K562 (cell line): Measurements from ENCODE around the gene DENND1A. TPM values are rescaled to one million over a fixed set of nuclear protein-coding genes. Genes with fewer than 3 reads are reported as not detected.

Experiments used
- ATAC-seq: fragments of 200-7000 bp; cut with Tn5 transposase; 3 replicates; pipeline ENCODE4 v1.9.1; 2020; ENCODE audit warnings: moderate library complexity
- BruUV-seq: library from RNA; stranded (reverse); fragments of 400-500 nt; replicated peaks from 2 replicates; lab custom pipeline; 2021; lab: Mats Ljungman, UMichigan
- CTCF ChIA-PET: fragments of 300-600 bp; formaldehyde crosslinking; extraction: SDS; loops from one replicate; lab custom pipeline; 2021; ENCODE audit warnings: low intra/inter-chr PET ratio; lab: Yijun Ruan, JAX
- POLR2A ChIA-PET: fragments of 300-600, 350-650 bp; sonication (Branson Sonifier 250); formaldehyde crosslinking; extraction: SDS; loops from one replicate; lab custom pipeline; 2021; ENCODE audit warnings: antibody characterized with exemption, inconsistent platforms; lab: Yijun Ruan, JAX
- DNase-seq, 4 experiments: peaks; one replicate each; pipeline versions ENCODE4 v3.0.0 to v3.0.0-alpha.2; 2011 to 2018; ENCODE audit warnings: low spot score in 3 of 4, mixed read lengths in 3 of 4; ENCODE audit errors: extremely low read depth in 1 of 4
- FAIRE-seq: peaks from 2 replicates; lab custom pipeline; 2011; peaks lifted over from hg19 to GRCh38; lab: Jason Lieb, UNC
- H2AFZ ChIP-seq: 2 replicates; pipeline ENCODE4 v1.6.0; 2011; ENCODE audit warnings: low read depth, low read length, control low read depth, inconsistent platforms
- H3K27ac ChIP-seq: fragments of 200-600 bp; 3 replicates; pipeline ENCODE4 v1.8.0; 2011; ENCODE audit warnings: low read depth, mild to moderate bottlenecking, control low read depth, inconsistent platforms, low read length, moderate library complexity, mixed read lengths; ENCODE audit errors: extremely low read depth
- H3K27me3 ChIP-seq, 2 experiments: fragments of 300-600 bp in 1 of 2; 2 replicates in 1 of 2; 3 replicates in 1 of 2; pipeline versions ENCODE4 v1.6.0 to v1.8.0; 2011; ENCODE audit warnings: inconsistent platforms in 2 of 2, low read length in 2 of 2, mild to moderate bottlenecking in 1 of 2, mixed read lengths in 1 of 2, moderate library complexity in 1 of 2; ENCODE audit not compliant: control insufficient read depth in 2 of 2, insufficient read depth in 2 of 2
- H3K36me3 ChIP-seq: fragments of 300-600 bp; 3 replicates; pipeline ENCODE4 v1.8.0; 2011; ENCODE audit warnings: mild to moderate bottlenecking, low read length, inconsistent platforms; ENCODE audit not compliant: control insufficient read depth, insufficient read depth
- H3K4me1 ChIP-seq, 2 experiments: fragments of 200-600 bp in 1 of 2; replicated peaks in 1 of 2; 2 replicates in 1 of 2; 3 replicates in 1 of 2; pipeline versions ENCODE4 v1.5.1 to v1.8.0; 2011; ENCODE audit warnings: inconsistent platforms in 2 of 2, low read length in 2 of 2, mild to moderate bottlenecking in 1 of 2, mixed read lengths in 1 of 2, moderate library complexity in 1 of 2; ENCODE audit not compliant: control insufficient read depth in 2 of 2, insufficient read depth in 2 of 2
- H3K4me2 ChIP-seq: 2 replicates; pipeline ENCODE4 v1.6.1; 2011; ENCODE audit warnings: low read length, control low read depth, inconsistent platforms, mixed read lengths; ENCODE audit not compliant: insufficient read depth
- H3K4me3 ChIP-seq: fragments of 200-600 bp; sonication (generic), shearing (Covaris generic); 2 replicates; pipeline ENCODE4 v1.5.1; 2016; ENCODE audit warnings: control low read depth, inconsistent platforms
- H3K79me2 ChIP-seq: fragments of 200-600 bp; 3 replicates; pipeline ENCODE4 v1.8.0; 2011; ENCODE audit warnings: low read length, inconsistent platforms; ENCODE audit not compliant: control insufficient read depth, insufficient read depth
- H3K9ac ChIP-seq, 2 experiments: 2 replicates each; pipeline versions ENCODE4 v1.6.0 to v1.6.1; 2011; ENCODE audit warnings: low read depth in 2 of 2, low read length in 2 of 2, control low read depth in 1 of 2, inconsistent platforms in 1 of 2, mild to moderate bottlenecking in 1 of 2, mixed read lengths in 1 of 2; ENCODE audit not compliant: insufficient read depth in 1 of 2
- H3K9me1 ChIP-seq: one replicate; pipeline ENCODE4 v1.6.0; 2011; ENCODE audit warnings: inconsistent platforms, mild to moderate bottlenecking, low read length, moderate library complexity; ENCODE audit not compliant: control insufficient read depth, insufficient read depth
- H3K9me3 ChIP-seq: replicated peaks from 2 replicates; pipeline ENCODE4 v1.5.1; 2011; ENCODE audit warnings: low read depth, low read length, inconsistent platforms; ENCODE audit not compliant: control insufficient read depth, insufficient read depth
- H4K20me1 ChIP-seq: replicated peaks from 2 replicates; pipeline ENCODE4 v1.6.1; 2011; ENCODE audit warnings: low read length, inconsistent platforms, mixed read lengths; ENCODE audit not compliant: control insufficient read depth, insufficient read depth
- BCL6 ChIP-seq: fragments of 250-450 bp; sonication (Bioruptor Pico); IDR thresholded peaks from 2 replicates; pipeline ENCODE4 v1.4.0; 2020
- CSDE1 ChIP-seq, 2 experiments: fragments of 450-650 bp; IDR thresholded peaks; 2 replicates each; pipeline ENCODE4 v1.6.1; 2016; ENCODE audit warnings: mild to moderate bottlenecking in 1 of 2
- CUX1 ChIP-seq: fragments of 200-800 bp; sonication (Bioruptor generic); IDR thresholded peaks from 2 replicates; pipeline ENCODE4 v1.6.1; 2016; ENCODE audit warnings: missing genetic modification characterization, missing compliant biosample characterization
- HNRNPK ChIP-seq: fragments of 200-400 bp; formaldehyde crosslinking; IDR thresholded peaks from one replicate; pipeline ENCODE4 v1.6.1; 2018; ENCODE audit warnings: mild to moderate bottlenecking, low read depth, low read length; ENCODE audit not compliant: poor library complexity, severe bottlenecking
- SMARCB1 ChIP-seq: IDR thresholded peaks from 2 replicates; pipeline ENCODE4 v1.6.1; 2011; ENCODE audit warnings: improper control_type of control experiment, low read depth; ENCODE audit not compliant: insufficient read length
- SRF ChIP-seq, 2 experiments: fragments of 250-450, 450-650 bp in 1 of 2; sonication (Bioruptor Pico) in 1 of 2; sonication (generic) in 1 of 2; formaldehyde crosslinking; IDR thresholded peaks; 2 replicates each; pipeline versions ENCODE4 v1.5.0 to v1.5.1; 2020 to 2022; ENCODE audit warnings: mild to moderate bottlenecking in 1 of 2, missing genetic modification reagents in 1 of 2
- TAF15 ChIP-seq: fragments of 200-400 bp; formaldehyde crosslinking; IDR thresholded peaks from 2 replicates; pipeline ENCODE4 v1.6.1; 2017; ENCODE audit warnings: mild to moderate bottlenecking, low read depth, low read length, moderate library complexity
- THAP12 ChIP-seq: fragments of 250-450 bp; sonication (Bioruptor Pico); IDR thresholded peaks from 2 replicates; pipeline ENCODE4 v1.9.0; 2021; ENCODE audit warnings: mild to moderate bottlenecking, inconsistent platforms
- ZNF121 ChIP-seq: sonication (generic); formaldehyde crosslinking; conservative IDR thresholded peaks from 2 replicates; pipeline ENCODE4 v1.8.0; 2022; ENCODE audit warnings: missing genetic modification reagents
- ZNF224 ChIP-seq: sonication (generic); formaldehyde crosslinking; IDR thresholded peaks from 2 replicates; pipeline ENCODE4 v1.8.0; 2022; ENCODE audit warnings: mild to moderate bottlenecking, missing genetic modification reagents
- ZNF395 ChIP-seq: fragments of 200-800 bp; sonication (Bioruptor generic); IDR thresholded peaks from 2 replicates; pipeline ENCODE4 v1.6.1; 2017; ENCODE audit warnings: missing genetic modification characterization, missing compliant biosample characterization
- ZNF57 ChIP-seq: fragments of 450-650 bp; formaldehyde crosslinking; IDR thresholded peaks from 2 replicates; pipeline ENCODE4 v1.4.0; 2020; ENCODE audit warnings: mild to moderate bottlenecking, moderate library complexity
- ZNF668 ChIP-seq: fragments of 250-450 bp; sonication (Bioruptor Pico); IDR thresholded peaks from 2 replicates; pipeline ENCODE4 v1.8.0; 2022; ENCODE audit warnings: mild to moderate bottlenecking, inconsistent platforms
- WGBS: fragments of 100-300 bp; shearing (Covaris generic); methylation state at CpG from one replicate; pipeline ENCODE4 v1.1.6; 2016; ENCODE audit warnings: low coverage, mixed read lengths; ENCODE audit not compliant: insufficient coverage; ENCODE audit errors: missing lambda C conversion rate; 5-methylcytosine and 5-hydroxymethylcytosine counted together
- in situ Hi-C: fragments of 300-500 bp; cut with MboI; formaldehyde crosslinking; loops from 4 replicates; pipeline ENCODE4 v1.15.0; 2018; ENCODE audit warnings: inconsistent platforms, mixed read lengths
- intact Hi-C: fragments of 100-400 bp; cut with micrococcal nuclease; formaldehyde crosslinking; loops from 2 replicates; pipeline ENCODE4 v1.14.2; 2022
- polyA plus RNA-seq, 8 experiments: library from polyadenylated mRNA; depleted of rRNA in 4 of 8; stranded (reverse) in 5 of 8; unstranded in 3 of 8; fragments of >200 nt; fragmentation: Nextera tagmentation in 2 of 8; fragmentation: Illumina TruSeq in 1 of 8; extraction: Ambion mirVana in 2 of 8; extraction: Trizol in 1 of 8; gene quantifications; 2 replicates each; pipeline versions ENCODE4 v1.2.1 to v1.2.3, GENCODE V29; 2011 to 2014; ENCODE audit warnings: inconsistent platforms in 1 of 8, missing spikeins in 1 of 8
- total RNA-seq, 7 experiments: library from RNA; depleted of rRNA in 6 of 7; stranded (reverse); fragments of >200 nt in 6 of 7; fragmentation: Illumina TruSeq in 2 of 7; extraction: Trizol in 2 of 7; gene quantifications; 2 replicates each; pipeline versions ENCODE4 v1.2.1 to v1.2.3, GENCODE V29; 2011 to 2021; ENCODE audit warnings: low replicate concordance in 1 of 7

The DENND1A gene
- total and polyA plus RNA-seq, 9 of the 15 experiments (the other 6 are each of a cell fraction or from before 2014, with no cell fraction given), result 7.6 to 29.5 (median 15.7) TPM

- TF ChIP-seq ZNF668 (no peak), ZNF224 (no peak)
These were observed 247.2 kb downstream of the DENND1A start (continued) for GRCh38 chr9:123682746-123683145.

GRCh38 chr9:123680352-123680751 lies 249.6 kb downstream of the DENND1A start:
- POLR2A ChIA-PET, result no interaction called here
- 51% methylated on average over 8 of the region's 8 CpGs for WGBS
- Histone ChIP-seq H4K20me1 (0 out of 2 replicates have a peak, but pooled peaks cover 3% of the 10 kb centered on the region), H3K9me3 (no peaks in the 10 kb centered on the region), H3K27me3 (no peaks in the 10 kb centered on the region), H3K9me1 (no peaks in the 10 kb centered on the region), H3K4me1 (peaks cover 0 to 6% of the 10 kb centered on the region in 2 experiments; a peak in 2 of 5 replicates), H2AFZ (no peak overlapping the region), H3K4me2 (no peak overlapping the region), H3K36me3 (no peaks in the 10 kb centered on the region), H3K4me3 (no peak overlapping the region), H3K27ac (no peak overlapping the region), H3K79me2 (no peaks in the 10 kb centered on the region), H3K9ac (no peak overlapping the region)
- FAIRE-seq, result no peak
- CTCF ChIA-PET, result no interaction called here
- no peak for ATAC-seq
- in situ Hi-C loops (no loop called here), intact Hi-C loops (loop anchor here (10.0 kb wide), 1 partner anchor 136 kb away; no protein-coding TSS in a partner anchor)
- BruUV-seq, result no TSS peak
- no peak for DNase-seq
- TF ChIP-seq BCL6 (no peak), ZNF57 (no peak), SRF (CRISPR knock-in tag; IDR thresholded peaks at IDR 0.05) (no peak), ZNF395 (CRISPR knock-in tag) (no peak), SMARCB1 (no peak), CUX1 (CRISPR knock-in tag) (no peak), TAF15 (no peak), CSDE1 (IDR thresholded peaks at IDR 0.05) (no peak), HNRNPK (no peak), ZNF121 (CRISPR knock-in tag) (no peak), THAP12 (CRISPR knock-in tag) (no peak)
